Cardiac atrium fibroblast (primary cell): ENCODE results near the gene ANP32B. TPM values are rescaled to one million over a fixed set of nuclear protein-coding genes. Genes with fewer than 3 reads are reported as not detected.

Source experiments
- total RNA-seq: library from RNA; depleted of rRNA; stranded (reverse); fragments of >200 nt; gene quantifications from 2 replicates; pipeline ENCODE4 v1.2.3, GENCODE V29; 2015

ANP32B gene
- total RNA-seq, result 9.9 and 10.0 TPM in 2 replicates

GRCh38 chr9:97982683-97983588 is at the start of gene ANP32B:
ANP32B (plus strand) TSS chr9:97983341; CDS start chr9:97983556, 215 bp downstream.

DNA sequence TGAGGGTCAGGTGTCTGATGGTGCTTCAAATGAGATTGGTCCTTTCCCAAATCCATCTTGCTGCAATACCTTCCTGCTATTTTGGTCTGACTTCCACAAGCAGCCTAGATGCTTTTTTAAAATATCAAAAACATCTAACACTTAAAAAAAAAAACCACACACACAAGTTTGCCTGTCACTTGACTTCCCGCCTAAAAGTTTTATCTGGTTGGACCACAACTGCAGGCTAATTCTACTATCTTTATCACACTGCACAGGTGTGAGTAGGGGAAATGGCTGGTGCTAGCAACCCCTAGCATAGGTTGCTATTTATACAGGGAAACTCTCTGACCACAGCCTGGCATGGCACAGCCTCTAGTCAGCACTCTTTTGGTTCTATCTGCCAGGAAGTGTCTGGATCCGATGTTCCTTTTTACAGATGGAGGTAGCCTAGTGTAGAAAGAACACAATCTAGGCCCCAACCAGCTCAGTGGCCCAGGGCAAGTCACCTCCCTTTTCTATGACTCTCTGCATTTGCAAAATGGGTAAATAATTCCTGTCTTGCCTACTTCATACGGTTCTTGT is 45.0 kb upstream of the ANP32B start, which contains the start of gene HEMGN:
Gene HEMGN (minus strand): TSS at position 92 of the 564 bp plus-strand sequence. CDS start 36 bp downstream, at position 56.

DNA sequence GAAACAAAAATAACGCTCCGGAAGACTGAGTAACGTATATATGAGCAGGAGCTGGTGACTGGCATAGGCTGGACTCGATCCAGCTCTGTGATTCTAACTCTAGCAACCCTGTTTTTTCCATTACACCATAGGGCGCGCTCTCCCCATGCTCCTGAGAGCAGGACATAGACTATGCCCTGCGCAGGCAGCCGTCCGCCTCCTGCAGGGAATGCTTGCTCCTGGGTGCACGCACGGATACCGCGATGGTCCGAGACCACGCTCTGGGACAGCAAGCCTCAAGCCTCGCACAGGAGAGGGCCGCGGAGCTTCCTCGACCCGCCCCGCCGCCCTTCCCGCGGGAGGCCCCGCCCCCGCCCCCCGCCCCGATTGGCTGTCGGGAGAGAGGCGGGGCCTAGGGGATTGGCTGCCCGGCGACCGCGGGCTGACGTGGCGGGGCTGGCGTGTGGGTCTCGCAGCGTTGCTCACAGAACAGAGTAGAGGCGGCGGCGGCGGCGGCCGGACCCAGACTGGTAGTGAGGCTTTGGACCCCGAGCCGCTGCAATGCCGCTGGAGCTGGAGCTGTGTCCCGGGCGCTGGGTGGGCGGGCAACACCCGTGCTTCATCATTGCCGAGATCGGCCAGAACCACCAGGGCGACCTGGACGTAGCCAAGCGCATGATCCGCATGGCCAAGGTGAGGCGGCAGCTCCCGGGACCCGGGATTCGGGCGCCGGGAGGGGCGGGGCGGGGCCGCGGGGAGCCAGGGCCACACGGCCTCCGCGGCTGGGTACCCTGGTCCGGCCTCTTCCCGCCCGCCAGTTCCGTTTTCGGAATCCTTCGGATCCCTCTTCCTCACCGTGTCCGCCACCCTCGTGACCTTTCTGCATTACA is 73.4 kb downstream of the ANP32B start, which contains the start of gene NANS:
Gene NANS (plus strand): TSS at position 464 of the 869 bp plus-strand sequence. CDS start 77 bp downstream, at position 541.

Other genes with a start within 250 kb of the ANP32B start
- not detected in 2 replicates for gene FOXE1, start 130.1 kb upstream of the ANP32B start, total RNA-seq
- gene TRMO, start 60.8 kb upstream of the ANP32B start, total RNA-seq, result 10.0 and 22.9 TPM in 2 replicates
- not detected in 2 replicates for gene HEMGN, start 45.2 kb upstream of the ANP32B start, total RNA-seq
- 73.2 and 96.4 TPM in 2 replicates for gene NANS, start 73.4 kb downstream of the ANP32B start, total RNA-seq
- 1.8 and 2.6 TPM in 2 replicates for gene TRIM14, start 135.9 kb downstream of the ANP32B start, total RNA-seq
- gene CORO2A, start 209.3 kb downstream of the ANP32B start, total RNA-seq, result 0.54 and 1.1 TPM in 2 replicates